HuH-7 (cell line): ENCODE measurements around the gene LCN15.

Source experiments
- DNase-seq: peaks from one replicate; pipeline ENCODE4 v3.0.0; 2011; ENCODE audit warnings: low spot score

LCN15 gene

DNA sequence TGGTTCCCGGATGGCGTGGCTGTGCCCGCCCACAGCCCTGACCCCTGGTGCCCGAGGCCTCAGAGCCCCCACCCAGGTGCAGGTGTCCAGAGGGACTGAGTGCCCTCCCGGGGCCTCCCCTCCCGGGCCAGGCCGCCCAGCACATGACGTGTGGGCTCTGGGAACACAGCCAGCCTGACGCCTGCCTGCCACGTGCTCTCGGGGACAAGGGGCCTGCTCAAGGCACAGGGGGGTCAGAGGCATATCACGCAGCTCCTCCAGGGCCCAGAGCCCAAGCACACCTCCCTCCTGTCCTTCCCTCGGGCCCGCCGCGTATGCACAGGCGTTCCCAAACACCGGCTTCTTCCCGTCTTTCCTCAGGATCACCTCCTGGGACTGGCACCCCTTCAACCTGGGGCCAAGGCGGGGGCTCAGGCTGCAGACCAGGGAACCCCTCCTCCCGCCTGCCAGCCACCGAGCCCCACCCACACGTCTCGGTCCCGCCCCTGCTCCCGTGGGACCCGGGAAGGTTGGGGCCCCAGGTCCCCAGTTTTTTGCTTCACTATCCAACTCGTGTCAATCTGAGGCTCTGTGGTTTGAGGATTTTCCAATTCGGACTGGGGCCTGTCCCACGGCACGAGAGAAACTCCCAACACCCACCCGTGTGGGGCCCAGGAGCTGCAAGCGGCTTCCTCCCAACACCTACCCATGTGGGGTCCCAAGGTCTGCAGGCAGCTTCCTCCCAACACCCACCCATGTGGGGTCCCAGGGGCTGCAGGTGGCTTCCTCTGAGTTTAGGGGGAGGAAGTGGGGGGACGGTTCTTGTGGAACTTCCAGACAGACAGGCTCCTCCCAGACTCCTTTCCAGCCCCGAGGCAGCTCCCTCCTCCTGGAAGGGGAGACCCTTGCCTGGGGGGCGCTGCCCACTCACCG, 23.1 kb downstream of the LCN15 start:
- no peak for DNase-seq

DNA sequence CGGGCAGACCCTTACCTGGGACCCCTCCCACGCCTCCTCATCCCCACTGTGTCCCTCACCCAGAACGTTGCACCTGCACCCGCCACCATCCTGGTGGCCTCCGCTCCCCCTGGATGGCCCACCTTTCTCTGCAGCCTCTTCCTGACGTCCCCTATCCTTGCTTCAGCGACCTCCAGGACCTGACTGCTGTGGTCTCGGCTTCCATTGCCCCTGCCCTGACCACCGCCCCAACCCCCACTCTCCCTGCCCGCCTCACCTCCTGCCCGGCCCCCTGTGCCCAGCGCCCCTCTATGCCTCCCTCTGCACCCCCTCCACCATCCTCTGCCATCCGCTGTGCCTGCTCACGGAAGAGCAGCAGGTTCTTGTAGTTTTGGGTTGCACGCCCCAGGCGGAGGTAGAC, 23.8 kb downstream of the LCN15 start:
- DNase-seq = no peak

DNA sequence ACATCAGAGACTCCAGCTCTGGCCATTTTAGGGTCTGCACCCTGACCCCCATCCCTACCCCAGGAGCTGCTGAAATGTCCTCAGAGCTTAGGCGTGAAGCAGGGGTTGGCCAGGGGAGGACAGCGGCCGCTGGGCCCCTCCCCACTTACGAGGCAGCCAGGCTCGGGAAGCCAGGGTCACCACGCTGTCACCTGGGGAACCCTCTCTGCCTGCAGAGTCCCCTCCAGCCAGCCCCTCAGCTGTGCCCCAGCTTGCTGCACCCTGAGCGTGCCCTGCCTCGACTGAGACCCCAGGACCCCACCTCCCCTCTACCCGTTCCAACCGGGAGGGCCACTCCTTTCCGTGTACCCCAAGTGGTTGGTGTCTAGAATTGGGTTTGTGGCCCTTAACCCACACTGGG, 24.2 kb downstream of the LCN15 start:
- no peak for DNase-seq

DNA sequence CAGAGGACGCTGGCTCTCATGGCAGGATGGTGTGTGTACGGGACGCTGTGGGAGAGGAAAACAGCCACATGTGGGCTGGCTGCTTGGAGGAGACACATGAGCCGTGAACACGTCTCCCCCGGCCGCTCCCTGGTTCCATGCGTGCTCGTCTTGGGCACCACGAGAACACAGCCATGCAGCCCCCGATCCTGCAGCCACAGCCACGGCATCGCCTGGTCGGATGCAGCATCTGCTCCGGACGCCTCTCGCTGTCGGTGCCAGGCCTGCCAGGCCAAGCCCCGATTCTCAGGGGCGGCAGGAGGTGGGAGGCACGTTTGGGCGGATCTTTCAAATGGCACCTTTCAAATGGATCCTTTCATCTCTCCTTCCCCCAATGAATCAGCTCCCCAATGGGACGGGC, 24.8 kb downstream of the LCN15 start:
- no peak for DNase-seq

DNA sequence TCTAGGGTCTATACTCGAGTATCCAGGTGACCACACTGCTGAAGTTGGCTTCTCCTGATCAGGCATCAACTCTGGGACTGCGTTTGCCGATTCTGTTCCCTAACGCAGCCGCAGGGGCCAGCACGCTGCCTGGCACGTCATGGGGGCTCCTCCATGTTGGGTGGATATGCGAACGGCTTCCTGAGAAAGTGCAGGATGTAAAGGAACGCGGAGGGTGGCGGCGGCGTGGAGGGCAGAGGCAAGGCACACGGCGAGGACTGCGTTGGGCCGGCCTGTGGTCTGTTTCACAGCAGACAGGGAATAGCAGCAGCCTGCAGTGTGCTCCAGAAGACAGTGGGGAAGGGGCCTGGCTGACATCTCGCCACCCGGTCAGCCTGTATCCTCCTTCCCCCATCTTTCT, 25.4 kb downstream of the LCN15 start:
- no peak for DNase-seq

DNA sequence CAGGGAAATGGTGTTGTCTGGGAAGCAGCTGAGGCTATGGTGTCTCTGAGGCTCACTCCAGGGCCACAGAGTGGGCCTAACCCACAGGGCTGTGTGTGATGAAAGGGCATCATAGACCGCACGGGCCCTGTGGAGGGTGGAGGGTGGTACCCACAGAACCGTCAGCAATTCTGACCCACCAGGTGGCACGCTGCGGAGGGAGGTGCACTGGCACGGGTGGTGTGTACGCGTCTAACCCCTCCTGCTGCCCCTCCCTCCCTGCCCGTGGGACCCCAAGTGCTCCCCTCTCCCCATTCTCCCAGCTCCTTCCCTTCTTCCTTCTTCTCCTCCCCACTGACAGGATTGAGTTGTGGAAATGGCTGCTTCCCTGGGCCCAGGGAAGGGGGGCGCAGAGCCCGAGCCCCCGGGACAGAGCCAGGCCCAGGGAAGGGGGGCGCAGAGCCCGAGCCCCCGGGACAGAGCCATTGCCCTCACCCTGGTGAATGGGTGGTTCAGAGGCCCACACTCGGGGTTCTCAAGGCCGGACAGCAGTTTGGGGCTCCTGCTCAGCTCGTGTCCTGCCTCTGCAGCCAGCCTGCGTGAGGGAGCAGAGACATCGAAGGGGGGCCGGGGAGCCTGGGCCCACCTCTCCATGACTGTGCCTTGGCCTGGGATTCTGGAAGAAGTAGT, 28.4 kb downstream of the LCN15 start:
- no peak for DNase-seq

DNA sequence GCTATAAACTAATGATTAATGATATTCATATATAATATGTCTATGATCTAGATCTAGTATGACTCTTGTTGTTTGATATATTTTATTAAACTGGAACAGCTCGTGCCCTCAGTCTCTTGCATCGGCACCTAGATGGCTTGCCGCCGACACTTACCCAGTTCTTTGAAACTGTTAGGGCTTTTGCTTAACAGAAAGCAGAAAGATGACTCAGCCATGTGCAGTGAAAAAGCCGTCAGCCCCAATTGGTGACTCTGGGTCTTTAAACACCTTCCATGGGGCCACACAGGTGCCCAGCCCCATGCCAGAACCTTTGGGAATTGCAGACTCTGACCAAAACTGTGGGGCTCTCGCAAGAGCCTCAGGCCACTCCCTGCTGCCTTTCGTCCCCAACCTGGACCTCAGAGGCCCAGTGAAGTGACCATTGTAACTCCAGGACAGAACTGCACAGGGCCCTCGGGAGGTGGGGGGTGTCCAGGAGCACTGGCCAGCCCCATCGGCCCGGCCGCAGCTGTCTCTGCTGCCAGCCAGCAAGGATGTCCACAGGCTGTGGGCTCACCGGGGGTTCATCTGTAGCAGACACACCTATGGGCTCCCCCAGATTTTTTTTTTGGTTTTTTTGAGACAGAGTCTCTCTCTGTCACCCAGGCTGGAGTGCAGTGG, 29.4 kb downstream of the LCN15 start:
- DNase-seq = no peak

DNA sequence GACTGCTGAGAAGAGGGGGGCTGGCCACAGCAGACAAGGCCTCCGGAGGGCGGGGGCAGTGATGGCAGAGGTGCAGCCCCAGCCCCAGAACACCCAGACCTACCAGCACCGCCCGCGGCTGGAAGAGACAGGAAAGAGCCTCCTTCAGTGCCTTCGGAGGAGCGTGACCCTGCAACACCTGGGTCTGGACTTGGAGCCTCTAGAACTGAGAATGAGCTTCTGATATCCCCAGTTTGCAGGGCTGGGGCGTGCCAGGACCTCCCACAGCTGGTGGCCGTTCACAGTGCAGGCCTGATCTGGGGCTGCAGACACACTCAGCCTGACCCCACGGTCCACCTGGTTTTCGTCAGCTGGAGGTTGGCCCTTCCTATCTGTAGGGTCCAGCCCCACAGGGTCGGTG, 30.7 kb downstream of the LCN15 start:
- no peak for DNase-seq

DNA sequence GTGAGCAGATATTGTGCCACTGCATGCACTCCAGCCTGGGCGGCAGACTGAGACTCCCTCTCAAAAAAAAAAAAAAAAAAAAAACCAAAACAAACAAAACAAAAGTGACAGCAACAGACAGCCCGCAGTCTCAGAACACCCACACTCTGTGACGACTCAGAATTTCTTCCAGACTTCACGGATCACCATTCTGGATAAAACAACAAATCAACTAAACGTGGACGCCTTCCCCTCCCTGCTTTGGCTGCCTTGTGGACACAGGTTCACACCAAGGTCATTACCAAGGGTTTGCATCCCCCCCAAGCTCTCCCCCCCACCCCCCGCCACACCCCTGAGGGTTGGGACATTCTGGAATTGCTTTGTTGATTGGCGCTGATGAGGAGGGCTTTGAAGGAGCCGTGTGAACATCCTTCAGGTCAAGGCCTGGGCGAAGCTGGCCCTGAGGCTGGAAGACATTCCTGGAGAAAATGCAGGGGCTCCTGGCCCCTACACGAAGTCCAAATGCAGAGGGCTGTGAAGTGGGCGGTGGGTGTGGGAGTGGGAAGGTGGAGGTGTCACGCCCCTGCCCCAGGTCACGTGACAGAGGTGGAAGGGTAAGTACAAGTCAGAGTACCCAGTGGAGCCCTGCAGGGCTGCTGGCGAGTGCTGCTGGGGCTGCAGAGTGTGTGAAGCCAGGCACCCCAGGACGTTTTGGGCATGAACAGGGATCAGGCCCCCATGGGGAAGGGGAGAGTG, 31.7 kb downstream of the LCN15 start:
- no peak for DNase-seq

DNA sequence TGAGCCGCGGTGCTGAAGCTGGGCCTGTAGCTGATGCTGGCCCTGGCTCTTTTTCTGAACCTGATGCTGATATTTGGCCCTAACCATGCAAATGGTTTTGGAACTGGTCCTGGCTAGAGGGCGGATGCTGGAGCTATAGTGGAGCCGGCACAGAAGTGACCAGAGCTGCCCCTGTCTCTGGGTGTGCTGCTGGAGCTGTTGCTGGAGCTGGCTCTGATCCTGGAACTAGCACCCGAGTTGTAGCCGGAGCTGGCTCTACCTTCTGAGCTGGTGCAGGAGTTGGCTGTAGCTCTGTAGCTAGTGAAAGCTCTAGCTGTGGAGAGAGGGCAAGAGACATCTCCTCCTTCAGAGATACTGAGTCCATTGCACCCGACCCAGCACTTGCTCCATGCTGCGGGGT, 34.4 kb downstream of the LCN15 start:
- no peak for DNase-seq

DNA sequence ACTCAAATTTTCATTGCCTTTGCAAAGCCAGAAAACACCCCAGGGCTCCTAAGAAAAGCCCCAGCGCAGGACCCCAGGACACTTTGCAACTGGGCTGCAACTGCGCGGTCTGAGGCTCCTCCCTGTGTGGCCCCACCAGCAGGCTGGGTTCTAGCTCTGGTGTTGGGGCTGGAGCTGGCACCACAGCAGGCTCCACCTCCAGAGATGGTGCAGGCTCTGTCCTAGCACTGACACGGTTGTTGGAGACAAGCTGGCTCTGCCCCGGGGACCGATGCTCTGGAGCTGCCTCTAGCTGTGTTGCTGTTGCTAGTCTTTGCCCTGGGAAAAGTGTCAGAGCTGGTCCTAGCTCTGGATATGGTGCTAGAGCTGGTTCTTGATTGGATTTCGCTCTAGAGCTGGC, 35.2 kb downstream of the LCN15 start:
- DNase-seq = no peak

DNA sequence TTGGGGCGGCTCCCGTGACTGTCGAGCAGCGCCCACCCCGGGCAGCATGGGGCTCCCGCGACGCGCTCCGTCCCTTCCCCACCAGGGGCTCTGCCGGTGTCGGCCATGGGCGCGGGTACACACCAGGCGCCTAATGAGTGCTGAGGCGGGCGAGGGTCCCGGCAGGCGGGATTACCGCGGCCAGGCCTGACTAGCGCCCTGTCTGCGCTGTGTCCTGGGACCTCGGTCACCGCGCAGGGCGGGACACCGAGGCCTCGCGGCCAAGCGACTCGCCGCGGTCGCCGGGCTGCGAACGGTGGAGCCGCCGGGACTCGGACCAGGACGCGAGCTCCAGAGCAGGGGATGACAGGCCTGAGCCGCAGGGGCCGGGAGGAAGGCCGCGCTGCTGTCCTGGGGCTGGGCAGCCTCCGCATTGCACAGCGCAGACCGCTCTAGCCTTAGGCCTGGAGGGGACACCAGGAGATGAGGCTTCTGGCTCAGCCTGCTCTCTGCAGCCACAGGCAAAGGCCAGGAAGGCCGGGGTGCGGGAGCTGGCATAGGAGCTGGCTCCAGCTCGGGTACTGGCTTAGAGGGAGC, 35.7 kb downstream of the LCN15 start:
- no peak for DNase-seq

DNA sequence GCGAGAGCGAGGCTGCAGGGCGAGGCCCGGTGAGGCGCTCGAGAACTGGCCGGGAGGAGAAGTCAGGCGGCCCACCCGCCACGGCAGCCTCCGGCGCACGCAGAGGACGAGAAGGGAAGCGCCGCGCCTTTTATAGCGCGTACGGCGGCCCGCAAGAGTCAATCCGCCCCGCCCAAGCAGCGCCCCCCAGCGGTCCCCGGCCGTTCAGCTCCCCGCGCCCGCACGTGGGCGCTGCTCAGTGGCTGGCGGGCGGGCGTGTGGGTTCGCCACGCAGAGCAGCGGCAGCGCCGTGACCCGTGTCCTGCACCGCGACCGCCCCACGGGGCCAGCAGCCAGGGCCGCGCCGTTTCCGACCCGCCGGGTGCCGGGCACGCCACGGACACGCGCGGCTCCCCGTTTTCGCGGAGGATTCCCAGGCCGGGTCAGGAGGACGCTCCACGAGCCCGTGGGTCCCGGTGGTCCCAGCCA, 36.2 kb downstream of the LCN15 start:
- peak; percentile 93 for DNase-seq

DNA sequence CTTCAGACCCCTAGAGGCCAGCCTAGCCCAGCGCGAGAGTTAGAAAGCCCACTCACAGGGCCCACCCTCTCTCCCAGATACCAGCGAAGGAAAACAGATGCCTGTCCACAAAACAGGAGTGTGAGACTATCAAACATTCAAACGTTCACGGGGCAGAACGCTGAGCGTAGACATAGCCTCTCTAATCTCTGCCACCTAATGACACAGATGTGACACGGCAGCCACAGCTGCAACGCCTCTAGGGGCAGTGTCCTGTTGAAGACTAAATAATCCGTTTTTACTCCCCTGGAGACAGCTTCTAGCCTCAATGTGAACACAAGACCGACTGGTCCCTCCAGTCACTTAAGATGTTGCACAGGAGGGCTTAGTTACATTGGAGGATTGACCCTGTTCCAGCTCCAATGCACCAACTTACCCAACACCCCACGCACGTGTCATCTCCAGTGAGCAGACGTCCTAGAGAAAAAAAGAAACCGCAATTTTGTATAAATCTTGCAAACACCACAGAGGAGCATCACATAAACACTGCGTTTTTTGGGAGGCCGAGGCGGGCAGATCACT, 37.6 kb downstream of the LCN15 start:
- DNase-seq = peak; percentile 84

DNA sequence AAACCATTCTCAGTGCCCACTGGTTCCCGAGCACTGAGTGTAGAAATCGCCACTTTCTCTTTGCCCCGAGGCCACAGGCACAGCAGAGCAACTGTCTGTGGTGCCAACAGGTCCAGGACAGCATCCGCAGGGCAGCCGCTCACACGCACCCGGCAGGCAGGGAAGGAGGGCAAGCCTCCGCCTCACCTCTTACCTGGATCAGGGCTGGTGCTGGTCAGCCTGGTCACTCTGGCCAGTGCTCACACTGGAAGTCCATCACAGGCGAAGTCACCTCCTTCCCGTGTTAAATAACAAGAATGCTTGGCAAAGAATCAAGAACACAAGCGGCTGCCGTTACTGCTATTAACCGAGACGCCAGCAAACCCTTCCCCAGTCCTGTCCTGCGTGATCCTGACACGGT, 38.2 kb downstream of the LCN15 start:
- DNase-seq = no peak

DNA sequence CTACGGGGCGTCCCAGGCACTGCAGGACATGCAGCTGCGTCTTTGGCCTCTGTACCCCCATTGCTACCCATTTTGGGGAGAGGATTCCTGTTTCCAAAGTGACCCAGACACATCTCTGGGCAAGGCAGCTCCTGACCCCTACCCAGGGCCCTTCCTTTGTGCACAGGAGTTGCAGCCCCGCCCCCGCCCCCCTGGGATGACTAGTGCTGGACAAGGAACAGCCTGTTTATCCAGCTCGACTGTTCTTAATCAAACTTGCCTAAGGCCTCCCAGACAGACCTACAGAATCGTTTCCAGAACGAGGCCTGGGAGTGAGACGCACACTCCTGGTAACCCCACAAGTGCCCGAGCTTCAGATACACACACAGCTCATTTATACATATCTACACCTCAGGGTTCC, 38.7 kb downstream of the LCN15 start:
- no peak for DNase-seq

DNA sequence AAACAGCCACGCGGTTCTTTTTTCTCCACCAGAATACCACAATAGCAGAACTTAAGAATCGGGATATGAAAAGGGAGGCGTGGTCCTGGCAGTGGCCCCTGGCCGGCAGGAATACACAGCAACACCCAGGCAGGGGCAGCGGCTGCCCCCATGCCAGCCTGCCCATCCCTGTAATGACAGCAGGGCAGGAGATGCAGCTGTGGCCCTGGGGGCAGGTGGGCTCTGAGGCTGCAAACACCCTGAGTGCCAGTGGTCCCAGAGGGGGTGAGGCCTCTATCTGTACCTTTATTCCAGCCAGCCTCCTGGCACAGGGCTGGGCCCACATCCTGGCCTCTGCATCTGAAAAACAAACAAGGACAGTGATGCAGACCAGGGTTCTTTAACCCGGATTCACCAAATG, 39.5 kb downstream of the LCN15 start:
- no peak for DNase-seq

DNA sequence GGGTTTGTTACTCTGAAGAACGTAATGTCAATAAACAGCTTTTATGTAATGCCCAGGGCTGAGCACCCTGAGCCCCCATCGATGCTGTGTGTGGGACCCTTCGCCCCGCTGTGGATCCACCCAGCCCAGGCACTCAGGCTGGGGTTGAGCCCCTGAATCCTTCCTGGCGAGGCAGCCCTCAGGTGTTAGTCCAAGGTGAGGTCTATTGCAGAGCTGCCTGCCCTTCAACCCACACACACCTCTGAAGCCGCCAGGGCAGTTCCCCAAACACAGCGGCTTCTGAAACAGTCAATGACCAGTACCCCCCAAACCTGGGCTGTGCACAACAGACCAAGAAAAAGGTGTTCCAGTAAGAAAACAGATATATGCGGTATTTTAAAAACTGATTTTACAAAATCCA, 40.3 kb downstream of the LCN15 start:
- DNase-seq = no peak

DNA sequence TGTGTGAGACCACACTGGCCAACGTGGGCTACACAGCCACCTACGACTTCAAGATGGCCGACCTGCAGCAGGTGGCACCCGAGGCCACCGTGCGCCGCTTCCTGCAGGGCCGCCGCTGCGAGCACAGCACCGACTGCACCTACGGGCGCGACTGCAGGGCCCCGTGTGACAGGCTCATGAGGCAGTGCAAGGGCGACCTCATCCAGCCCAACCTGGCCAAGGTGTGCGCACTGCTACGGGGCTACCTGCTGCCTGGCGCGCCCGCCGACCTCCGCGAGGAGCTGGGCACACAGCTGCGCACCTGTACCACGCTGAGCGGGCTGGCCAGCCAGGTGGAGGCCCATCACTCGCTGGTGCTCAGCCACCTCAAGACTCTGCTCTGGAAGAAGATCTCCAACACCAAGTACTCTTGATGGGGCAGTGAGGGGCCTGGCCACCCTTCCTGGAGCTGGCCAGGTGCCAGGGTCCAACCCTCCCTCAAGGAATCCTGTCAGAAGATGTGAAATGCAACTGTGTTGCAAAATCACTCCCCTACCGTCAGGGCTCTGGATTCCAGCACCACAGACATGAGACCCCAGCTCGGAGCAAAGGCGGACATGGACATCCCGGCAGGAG, 40.8 kb downstream of the LCN15 start:
- no peak for DNase-seq

DNA sequence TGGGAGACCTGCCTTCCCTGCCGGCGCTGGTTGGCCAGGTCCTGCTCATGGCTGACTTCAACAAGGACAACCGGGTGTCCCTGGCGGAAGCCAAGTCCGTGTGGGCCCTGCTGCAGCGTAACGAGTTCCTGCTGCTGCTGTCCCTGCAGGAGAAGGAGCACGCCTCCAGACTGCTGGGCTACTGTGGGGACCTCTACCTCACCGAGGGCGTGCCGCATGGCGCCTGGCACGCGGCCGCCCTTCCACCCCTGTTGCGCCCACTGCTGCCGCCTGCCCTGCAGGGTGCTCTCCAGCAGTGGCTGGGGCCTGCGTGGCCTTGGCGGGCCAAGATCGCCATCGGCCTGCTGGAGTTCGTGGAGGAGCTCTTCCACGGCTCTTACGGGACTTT, 41.4 kb downstream of the LCN15 start:
- no peak for DNase-seq
